ENCODE data around the gene CTXN2.

The CTXN2 gene

DNA sequence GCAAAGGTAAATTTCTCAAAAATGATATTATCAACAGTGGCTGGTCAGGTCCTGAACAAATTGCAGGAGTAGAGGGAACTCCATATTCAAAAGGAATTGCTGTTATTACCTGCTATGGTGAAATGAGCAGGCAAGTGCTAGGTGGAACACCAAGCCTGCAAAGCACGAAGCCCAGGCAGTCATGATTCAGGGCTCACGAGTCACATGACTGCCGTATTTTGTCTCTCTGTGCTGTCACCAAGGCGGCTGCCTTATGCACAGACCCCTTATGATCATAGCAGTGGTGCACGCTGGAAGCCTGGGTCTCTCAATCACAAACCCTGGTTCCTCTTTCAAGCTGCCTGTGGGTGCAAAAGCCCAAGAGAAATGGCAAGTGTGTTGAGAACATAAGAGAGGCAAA lies 39.0 kb downstream of the CTXN2 start:
- CTCF ChIA-PET, result interaction anchor here (0.9 kb wide), 1 partner anchor 10 kb away, joined by 3 read pairs; no protein-coding TSS in a partner anchor

DNA sequence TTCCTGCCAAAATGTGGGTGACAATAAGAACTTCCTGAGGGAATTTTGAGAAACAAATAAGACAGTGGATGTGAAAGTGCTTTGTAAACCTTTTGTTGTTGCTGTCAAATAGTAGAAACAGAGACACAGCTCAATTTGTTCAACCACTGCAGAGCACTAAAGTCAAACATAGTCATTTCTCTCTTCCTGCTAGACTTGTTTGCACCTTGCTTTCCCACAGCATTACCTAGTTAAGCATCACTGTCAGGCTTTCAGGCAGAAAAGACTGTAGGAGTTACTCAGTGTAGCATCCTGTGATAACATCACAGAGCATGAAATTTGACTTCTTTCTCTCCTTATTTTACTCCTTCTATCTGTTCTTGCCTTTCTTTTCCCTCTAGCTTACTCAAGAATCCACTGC lies 41.8 kb downstream of the CTXN2 start:
- POLR2A ChIA-PET, result no interaction called here
- no peak for DNase-seq (ENCODE audit: extremely low spot score)
- TF ChIP-seq, protein P1, sequence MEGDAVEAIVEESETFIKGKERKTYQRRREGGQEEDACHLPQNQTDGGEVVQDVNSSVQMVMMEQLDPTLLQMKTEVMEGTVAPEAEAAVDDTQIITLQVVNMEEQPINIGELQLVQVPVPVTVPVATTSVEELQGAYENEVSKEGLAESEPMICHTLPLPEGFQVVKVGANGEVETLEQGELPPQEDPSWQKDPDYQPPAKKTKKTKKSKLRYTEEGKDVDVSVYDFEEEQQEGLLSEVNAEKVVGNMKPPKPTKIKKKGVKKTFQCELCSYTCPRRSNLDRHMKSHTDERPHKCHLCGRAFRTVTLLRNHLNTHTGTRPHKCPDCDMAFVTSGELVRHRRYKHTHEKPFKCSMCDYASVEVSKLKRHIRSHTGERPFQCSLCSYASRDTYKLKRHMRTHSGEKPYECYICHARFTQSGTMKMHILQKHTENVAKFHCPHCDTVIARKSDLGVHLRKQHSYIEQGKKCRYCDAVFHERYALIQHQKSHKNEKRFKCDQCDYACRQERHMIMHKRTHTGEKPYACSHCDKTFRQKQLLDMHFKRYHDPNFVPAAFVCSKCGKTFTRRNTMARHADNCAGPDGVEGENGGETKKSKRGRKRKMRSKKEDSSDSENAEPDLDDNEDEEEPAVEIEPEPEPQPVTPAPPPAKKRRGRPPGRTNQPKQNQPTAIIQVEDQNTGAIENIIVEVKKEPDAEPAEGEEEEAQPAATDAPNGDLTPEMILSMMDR (IDR thresholded peaks at IDR 0.05; ENCODE audit: control extremely low read depth, extremely low read depth, low read depth, missing control alignments), result no peak
- CTCF ChIA-PET, result no interaction called here

More for the DNA sequence above, 39.0 kb downstream of the CTXN2 start:
- TF ChIP-seq, protein P1 (IDR thresholded peaks at IDR 0.05; ENCODE audit: control extremely low read depth, extremely low read depth, low read depth, missing control alignments), result no peak
- POLR2A ChIA-PET, result no interaction called here
- no peak for DNase-seq (ENCODE audit: extremely low spot score)

DNA sequence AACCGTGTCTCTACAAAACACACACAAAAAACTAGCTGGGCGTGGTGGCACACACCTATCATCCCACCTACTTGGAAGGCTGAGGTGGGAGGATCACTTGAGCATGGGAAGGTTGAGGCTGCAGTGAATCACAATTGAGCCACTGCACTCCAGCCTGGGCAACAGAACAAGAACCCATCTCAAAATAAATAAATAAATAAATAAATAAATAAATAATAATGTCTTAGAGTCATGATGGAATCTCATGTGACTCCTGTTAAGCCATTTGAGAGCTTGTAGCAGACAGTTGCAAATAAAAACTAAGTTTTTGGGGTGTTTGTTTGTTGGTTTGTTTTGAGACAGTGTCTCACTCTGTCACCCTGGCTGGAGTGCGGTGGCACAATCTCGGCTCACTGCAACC lies 47.9 kb downstream of the CTXN2 start:
- POLR2A ChIA-PET, result no interaction called here

DNA sequence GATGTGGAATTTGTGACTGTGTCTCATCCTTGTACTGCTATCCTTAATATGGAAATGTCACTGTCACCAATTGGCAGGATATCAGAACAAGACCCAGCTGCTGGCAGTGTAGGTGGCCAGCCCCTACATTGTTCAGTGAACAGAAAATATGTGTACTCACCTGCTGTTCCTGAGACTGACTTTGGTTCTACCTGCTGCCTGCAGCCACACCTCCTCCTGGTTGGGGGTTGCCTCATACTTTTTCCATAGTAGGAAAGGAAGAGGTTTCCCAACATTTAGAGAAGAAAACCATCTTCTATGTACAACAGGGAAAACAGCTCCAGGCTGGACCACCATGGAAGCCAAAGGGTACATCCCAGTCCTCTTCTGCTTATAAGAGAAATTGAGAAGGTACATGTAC lies 50.5 kb downstream of the CTXN2 start:
- ChIA-PET CTCF (interaction anchor here (1.1 to 2.3 kb wide), 4 partner anchors 9 to 43 kb away, joined by 3 to 6 read pairs (median 4); no protein-coding TSS in a partner anchor), POLR2A (no interaction called here)
- DNase-seq (ENCODE audit: extremely low spot score), result no peak
- TF ChIP-seq, protein P1 (IDR thresholded peaks at IDR 0.05; ENCODE audit: control extremely low read depth, extremely low read depth, low read depth, missing control alignments), result no peak

More for the DNA sequence above, 47.9 kb downstream of the CTXN2 start:
- TF ChIP-seq, protein P1 (IDR thresholded peaks at IDR 0.05; ENCODE audit: control extremely low read depth, extremely low read depth, low read depth, missing control alignments), result no peak
- CTCF ChIA-PET, result interaction anchor here (1.2 to 1.4 kb wide), 2 partner anchors 12 to 190 kb away, joined by 3 read pairs; no protein-coding TSS in a partner anchor
- no peak for DNase-seq (ENCODE audit: extremely low spot score)

DNA sequence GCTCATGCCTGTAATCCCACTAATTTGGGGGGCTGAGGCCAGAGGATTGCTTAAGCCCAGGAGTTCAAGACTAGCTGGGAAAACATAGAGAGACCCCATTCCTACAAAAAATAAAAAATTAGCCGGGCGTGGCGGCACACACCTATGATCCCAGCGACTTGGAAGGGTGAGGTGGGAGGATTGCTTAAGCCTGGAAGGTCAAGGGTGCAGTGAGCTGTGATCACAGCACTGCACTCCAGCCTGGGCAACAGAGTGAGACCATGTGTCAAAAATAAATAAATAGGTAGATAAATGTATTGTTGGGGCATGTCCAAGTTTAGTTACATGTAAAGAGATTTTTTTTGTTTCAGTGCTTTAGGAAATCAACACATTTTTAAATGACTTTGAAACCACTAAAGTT lies 51.1 kb downstream of the CTXN2 start:
- POLR2A ChIA-PET, result no interaction called here
- TF ChIP-seq, protein P1 (IDR thresholded peaks at IDR 0.05; ENCODE audit: control extremely low read depth, extremely low read depth, low read depth, missing control alignments), result no peak
- CTCF ChIA-PET, result interaction anchor here (1.1 to 2.3 kb wide), 3 partner anchors 9 to 42 kb away, joined by 4 to 6 read pairs (median 5); no protein-coding TSS in a partner anchor
- no peak for DNase-seq (ENCODE audit: extremely low spot score)

DNA sequence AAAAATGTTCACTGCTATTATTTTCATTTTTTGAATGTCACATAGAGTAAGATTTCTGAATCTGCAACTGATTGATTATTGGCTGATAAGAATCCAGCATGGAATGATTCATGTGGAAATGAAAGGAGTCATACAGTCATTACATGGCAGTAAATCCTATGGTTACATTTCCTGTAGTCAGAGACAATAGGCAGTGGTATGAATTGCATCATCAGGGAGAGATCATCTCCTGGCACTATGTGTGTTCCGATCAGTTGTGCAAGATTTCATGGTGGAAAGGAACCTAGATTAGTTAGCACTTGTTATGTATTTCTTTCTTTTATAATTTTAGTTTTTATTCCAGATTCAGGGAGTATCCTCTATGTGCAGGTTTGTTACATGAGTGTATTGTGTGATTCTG lies 53.5 kb downstream of the CTXN2 start:
- ChIA-PET POLR2A (no interaction called here), CTCF (interaction anchor here (0.7 kb wide), 1 partner anchor 1049 kb away, joined by 3 read pairs; no protein-coding TSS in a partner anchor)
- DNase-seq (ENCODE audit: extremely low spot score), result no peak
- TF ChIP-seq, protein P1 (IDR thresholded peaks at IDR 0.05; ENCODE audit: control extremely low read depth, extremely low read depth, low read depth, missing control alignments), result no peak
